ENCODE data around the gene MAP3K20. TPM values are rescaled to one million over a fixed set of nuclear protein-coding genes. Genes with fewer than 3 reads are reported as not detected.
A peak's percentile ranks its signal among the peaks of the same experiment; 100 is the strongest.

The MAP3K20 gene
- total and polyA plus RNA-seq, 2 of the 8 experiments (the other 6 are each of a cell fraction or from before 2014, with no cell fraction given) = 3.1 to 11.1 TPM

DNA sequence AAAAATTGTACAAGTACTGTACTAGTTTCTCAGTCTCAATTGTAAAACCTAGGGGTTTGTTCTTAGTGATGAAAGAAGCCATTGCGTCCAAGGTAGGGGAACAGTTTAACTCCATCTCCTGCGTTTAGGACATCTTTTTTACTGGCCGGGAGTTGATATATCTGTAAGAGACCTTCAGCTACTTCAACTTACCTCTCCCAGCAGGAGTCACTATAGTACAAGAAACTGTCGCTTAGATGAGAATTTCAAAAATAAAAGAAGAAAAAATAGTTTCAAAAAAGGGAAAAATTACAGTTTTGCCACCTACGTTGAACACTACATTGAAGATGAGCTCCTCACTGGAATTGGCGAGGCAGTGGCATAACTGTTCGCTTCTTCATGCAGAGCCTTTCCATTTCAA, 122.7 kb downstream of the MAP3K20 start (continued):
- TF ChIP-seq, protein P1, sequence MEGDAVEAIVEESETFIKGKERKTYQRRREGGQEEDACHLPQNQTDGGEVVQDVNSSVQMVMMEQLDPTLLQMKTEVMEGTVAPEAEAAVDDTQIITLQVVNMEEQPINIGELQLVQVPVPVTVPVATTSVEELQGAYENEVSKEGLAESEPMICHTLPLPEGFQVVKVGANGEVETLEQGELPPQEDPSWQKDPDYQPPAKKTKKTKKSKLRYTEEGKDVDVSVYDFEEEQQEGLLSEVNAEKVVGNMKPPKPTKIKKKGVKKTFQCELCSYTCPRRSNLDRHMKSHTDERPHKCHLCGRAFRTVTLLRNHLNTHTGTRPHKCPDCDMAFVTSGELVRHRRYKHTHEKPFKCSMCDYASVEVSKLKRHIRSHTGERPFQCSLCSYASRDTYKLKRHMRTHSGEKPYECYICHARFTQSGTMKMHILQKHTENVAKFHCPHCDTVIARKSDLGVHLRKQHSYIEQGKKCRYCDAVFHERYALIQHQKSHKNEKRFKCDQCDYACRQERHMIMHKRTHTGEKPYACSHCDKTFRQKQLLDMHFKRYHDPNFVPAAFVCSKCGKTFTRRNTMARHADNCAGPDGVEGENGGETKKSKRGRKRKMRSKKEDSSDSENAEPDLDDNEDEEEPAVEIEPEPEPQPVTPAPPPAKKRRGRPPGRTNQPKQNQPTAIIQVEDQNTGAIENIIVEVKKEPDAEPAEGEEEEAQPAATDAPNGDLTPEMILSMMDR (IDR thresholded peaks at IDR 0.05; ENCODE audit: control extremely low read depth in 1 of 3, insufficient read depth in 1 of 3, low read depth in 1 of 3, low read length in 3 of 3) = peak in 1 of 3 experiments; percentile 16; a peak in 2 of 4 replicates
- TF ChIP-seq, protein P2, sequence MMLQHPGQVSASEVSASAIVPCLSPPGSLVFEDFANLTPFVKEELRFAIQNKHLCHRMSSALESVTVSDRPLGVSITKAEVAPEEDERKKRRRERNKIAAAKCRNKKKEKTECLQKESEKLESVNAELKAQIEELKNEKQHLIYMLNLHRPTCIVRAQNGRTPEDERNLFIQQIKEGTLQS (IDR thresholded peaks at IDR 0.05; ENCODE audit: insufficient read depth, low read depth, low read length) = no peak
- TF ChIP-seq RFX5 (IDR thresholded peaks at IDR 0.05; ENCODE audit: borderline replicate concordance, low read depth, low read length) = no peak
- TF ChIP-seq ZNF274 (IDR thresholded peaks at IDR 0.05; ENCODE audit: borderline replicate concordance, extremely low read depth, low read length) = no peak

Measured in H1 (cell line).